ENCODE data around the gene NOTCH2.
A peak's percentile ranks its signal among the peaks of the same experiment; 100 is the strongest.

NOTCH2 gene

GRCh38 chr1:119914071-119914470, 155.4 kb downstream of the NOTCH2 start:
- DNase-seq (ENCODE audit: insufficient read length, low spot score), result no peak
- FAIRE-seq, result no peak

GRCh38 chr1:119912963-119913362, 156.5 kb downstream of the NOTCH2 start:
- no peak for FAIRE-seq
- DNase-seq (ENCODE audit: insufficient read length, low spot score), result no peak

DNA sequence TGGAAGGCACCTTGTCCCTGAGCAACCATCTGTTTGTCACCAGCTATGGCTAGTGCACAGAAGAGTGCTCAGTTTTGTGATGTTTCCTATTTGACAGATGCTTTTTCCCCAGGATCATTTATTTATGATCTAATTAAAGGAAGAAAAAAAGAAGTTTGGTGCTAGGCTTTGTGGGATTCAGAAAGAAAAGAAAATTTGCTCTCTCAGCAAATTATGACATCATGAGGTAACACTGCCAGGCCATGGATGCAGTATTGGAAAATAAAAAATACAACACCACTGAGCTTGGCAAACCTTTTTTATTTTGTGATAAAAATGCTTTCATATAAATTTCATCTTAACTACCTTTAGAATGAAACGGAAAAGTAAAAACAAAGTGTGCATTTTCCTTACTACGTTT, 157.7 kb downstream of the NOTCH2 start:
- no peak for DNase-seq (ENCODE audit: insufficient read length, low spot score)
- FAIRE-seq, result no peak

- FAIRE-seq, result no peak
- no peak for DNase-seq (ENCODE audit: insufficient read length, low spot score)
These were observed 158.8 kb downstream of the NOTCH2 start for GRCh38 chr1:119910618-119911017.

- FAIRE-seq (no peak), DNase-seq (ENCODE audit: insufficient read length, low spot score) (no peak)
These were observed 159.4 kb downstream of the NOTCH2 start for GRCh38 chr1:119909890-119910596.

GRCh38 chr1:119908661-119909060, 160.8 kb downstream of the NOTCH2 start:
- no peak for FAIRE-seq
- no peak for DNase-seq (ENCODE audit: insufficient read length, low spot score)

DNA sequence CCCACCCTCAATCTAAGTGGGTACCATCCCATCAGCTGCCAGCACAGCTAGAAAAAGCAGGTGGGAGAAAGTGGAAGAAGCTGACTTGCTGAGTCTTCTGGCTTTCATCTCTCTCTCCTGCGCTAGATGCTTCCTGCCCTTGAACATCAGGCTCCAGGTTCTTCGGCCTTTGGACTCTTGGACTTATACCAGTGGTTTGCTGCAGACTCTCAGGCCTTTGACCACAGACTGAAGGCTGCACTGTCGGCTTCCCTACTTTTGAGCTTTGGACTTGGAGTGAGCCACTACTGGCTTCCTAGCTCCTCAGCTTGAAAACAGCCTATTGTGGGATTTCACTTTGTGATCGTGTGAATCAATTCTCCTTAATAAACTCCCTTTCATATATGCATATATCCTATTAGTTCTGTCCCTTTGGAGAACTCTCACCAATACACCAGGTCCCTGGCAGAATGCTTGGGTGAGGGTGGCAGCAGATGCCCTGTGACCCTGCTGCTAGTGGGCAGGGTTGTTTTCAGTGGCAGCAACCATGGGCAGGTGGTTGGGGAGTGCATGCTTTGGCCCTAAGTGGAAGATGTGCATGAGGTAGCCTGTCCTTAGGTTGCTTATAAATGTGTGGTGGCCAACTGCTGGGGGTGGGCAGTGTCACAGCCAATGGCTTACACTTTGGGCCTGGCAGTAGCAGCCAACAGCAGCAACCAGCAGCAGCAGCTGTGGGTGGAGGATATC, 162.4 kb downstream of the NOTCH2 start:
- FAIRE-seq (no peak), DNase-seq (ENCODE audit: insufficient read length, low spot score) (no peak)

GRCh38 chr1:119903443-119903835, 166.0 kb downstream of the NOTCH2 start:
- DNase-seq (ENCODE audit: insufficient read length, low spot score) (no peak), FAIRE-seq (no peak)

DNA sequence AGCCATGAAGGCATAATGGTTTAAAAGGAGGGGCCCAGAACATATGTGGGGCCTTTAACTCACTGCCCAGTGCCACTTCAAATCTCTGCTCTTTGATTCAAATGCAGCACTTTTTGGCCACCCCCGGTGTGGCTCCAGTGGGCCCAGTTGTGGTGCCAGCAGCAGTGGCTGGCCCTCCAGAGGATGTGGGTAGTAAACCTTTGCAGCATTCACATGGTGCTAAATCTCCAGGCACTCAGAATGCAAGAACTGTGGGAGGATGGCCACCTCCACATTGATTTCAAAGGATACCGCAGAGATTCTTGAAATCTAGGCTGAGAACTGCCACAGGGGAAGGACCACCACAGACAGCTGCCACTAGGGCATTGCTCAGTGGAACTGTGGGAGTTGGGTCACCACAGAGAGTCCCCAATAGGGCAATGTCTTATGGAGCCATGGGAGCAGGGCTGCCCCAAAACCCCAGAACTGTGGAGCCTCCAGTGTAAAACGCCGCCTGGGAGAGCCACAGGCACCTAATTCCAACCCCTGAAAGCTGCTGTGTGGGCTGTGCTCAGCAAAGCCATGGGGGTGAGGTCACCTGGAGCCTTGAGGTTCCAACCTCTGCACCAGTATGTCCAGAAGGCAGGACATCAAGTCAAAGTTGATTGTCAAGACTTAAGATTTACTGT, 166.6 kb downstream of the NOTCH2 start:
- DNase-seq (ENCODE audit: insufficient read length, low spot score) (no peak), FAIRE-seq (no peak)

GRCh38 chr1:119898981-119899720, 170.3 kb downstream of the NOTCH2 start:
- DNase-seq (ENCODE audit: insufficient read length, low spot score), result no peak
- FAIRE-seq, result no peak

DNA sequence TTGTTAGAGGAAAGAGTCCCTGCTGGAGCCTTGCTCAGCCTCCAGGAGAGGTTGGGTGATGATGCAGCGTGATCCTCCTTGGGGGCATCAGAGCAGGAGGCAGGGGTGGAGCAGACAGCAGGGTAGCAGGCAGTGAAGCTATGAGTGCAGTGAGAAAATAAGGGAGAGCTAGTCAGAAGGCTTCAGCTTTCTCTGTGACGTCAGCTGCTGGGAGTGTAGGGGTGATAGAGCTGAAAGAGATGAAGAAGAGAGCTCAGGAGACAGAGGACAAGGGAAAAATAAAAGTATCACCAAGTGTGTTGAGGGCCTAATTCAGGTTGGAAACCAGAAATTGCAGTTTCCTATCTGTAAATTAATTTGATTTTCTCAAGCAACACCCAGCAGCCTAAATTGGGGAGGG, 170.9 kb downstream of the NOTCH2 start:
- DNase-seq (ENCODE audit: insufficient read length, low spot score), result no peak
- no peak for FAIRE-seq

DNA sequence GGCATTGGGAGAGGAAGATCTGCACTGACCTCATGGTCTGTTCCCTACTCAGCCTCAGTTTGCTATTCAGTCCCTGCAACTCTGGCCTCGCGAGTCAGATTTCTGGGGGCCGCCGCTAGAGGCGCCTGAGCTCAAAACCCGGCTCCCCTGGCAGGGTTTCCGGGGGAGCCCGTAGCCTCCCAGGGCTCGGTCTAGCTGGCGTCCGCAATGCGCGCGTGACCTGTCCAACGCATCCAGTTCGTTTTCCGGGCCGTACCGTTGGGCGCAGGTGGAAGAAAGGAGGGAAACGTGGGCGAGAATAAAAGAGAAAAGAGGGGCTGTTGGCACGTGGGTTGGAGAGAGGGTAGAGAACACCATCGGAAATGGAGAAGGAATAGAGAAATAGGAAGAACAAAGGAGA, 173.2 kb downstream of the NOTCH2 start, which contains the start of gene ADAM30:
ADAM30 (minus strand) TSS at position 213 of the 400 bp plus-strand sequence; CDS start at position 34, 179 bp downstream.
- FAIRE-seq (no peak), DNase-seq (ENCODE audit: insufficient read length, low spot score) (no peak)

DNA sequence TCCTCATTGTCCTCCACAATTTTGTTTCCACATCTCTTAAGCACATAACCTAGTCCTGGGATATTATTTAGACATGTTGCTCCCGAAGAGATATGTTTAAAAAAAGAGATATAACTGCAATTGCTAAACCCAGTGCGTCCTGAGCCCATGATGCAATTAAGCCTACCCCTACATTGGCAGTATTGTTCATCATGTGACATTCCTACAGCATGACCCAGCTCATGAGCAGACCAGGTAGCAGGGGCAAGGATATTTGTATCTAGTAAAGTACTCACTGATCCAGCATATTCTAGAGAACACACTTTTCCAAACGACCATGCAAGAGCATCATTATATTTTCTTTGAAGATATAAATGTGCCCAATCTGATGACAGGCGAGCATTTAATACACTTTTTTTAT, 174.4 kb downstream of the NOTCH2 start:
- FAIRE-seq (no peak), DNase-seq (ENCODE audit: insufficient read length, low spot score) (no peak)

DNA sequence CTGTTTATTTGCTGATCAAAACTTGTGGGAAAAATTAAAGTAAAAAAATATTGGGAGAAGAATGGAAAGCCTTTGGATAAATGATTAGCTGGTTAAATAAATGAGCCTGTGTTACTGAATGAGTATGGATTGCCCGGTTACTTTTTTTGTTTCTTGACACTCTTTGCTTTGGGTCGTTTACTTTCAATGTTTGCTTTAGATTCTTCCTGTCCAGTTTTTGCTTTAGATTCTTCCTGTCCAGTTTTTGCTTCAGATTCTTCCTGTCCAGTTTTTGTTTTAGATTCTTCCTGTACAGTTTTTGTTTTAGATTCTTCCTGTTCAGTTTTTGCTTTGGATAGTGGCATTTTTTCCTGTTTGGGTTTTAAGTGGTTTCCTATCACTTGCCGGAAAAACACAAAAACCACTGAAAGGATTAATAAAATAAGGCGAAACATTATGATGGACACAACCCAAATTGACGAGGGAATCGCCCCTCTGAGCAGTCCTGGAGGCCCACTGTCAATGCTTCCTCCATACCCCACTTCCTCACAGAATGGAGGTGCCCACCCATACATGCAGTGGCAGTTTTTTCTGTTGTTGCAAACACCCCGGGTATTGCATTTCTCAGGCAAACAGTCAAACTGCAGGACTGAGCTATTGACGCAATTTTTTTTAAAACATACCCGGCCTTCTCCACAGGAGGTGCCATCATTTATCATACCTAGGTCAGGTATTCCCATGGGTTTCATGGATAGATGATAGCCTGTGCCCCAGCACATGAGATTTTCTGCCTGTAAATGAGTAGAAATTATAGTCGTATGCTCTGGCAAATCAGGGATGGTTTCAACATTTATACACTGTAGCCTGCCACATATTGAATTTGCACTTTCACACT, 175.4 kb downstream of the NOTCH2 start:
- FAIRE-seq (no peak), DNase-seq (ENCODE audit: insufficient read length, low spot score) (no peak)

GRCh38 chr1:119893238-119893791, 176.1 kb downstream of the NOTCH2 start:
- DNase-seq (ENCODE audit: insufficient read length, low spot score) (no peak), FAIRE-seq (no peak)

DNA sequence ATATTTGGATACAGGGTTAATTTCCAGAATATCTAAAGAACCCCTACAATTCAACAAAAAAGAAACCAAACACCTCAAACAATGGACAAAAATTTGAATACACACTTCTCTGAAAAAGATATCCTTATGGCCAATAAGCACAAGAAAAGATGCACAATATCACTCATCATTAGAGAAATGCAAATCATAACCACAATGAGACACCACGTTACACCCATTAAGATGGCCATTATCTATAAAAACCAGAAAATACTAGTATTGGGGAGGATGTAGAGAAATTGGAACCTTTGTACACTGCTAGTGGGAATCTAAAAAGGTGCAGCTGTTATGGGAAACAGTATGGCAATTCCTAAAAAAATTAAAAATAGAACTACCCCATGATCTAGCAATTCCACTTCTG, 178.1 kb downstream of the NOTCH2 start:
- no peak for FAIRE-seq

GRCh38 chr1:119888476-119888875, 181.0 kb downstream of the NOTCH2 start:
- FAIRE-seq, result no peak
- no peak for DNase-seq (ENCODE audit: insufficient read length, low spot score)

More for the DNA sequence above, 178.1 kb downstream of the NOTCH2 start:
- no peak for DNase-seq (ENCODE audit: insufficient read length, low spot score)

DNA sequence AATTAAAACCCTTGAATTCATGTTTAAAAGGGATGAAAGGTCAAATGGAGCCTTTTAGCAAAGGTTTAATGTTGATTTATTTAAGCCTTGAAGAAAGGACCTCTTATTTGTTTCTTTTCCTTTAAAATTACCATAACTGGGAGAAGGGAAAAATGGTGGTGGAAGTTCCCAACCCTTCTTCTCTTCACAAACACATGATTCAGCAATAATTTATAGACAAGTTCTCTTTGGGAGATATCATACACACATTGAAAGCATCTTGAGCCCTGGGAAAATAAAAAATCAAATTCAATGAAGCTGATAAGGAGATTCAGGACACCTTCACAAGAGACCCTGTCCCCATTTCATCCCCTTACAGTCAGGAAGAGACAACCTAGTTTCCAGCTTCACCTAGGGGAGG, 182.0 kb downstream of the NOTCH2 start:
- no peak for FAIRE-seq
- DNase-seq (ENCODE audit: insufficient read length, low spot score), result no peak

DNA sequence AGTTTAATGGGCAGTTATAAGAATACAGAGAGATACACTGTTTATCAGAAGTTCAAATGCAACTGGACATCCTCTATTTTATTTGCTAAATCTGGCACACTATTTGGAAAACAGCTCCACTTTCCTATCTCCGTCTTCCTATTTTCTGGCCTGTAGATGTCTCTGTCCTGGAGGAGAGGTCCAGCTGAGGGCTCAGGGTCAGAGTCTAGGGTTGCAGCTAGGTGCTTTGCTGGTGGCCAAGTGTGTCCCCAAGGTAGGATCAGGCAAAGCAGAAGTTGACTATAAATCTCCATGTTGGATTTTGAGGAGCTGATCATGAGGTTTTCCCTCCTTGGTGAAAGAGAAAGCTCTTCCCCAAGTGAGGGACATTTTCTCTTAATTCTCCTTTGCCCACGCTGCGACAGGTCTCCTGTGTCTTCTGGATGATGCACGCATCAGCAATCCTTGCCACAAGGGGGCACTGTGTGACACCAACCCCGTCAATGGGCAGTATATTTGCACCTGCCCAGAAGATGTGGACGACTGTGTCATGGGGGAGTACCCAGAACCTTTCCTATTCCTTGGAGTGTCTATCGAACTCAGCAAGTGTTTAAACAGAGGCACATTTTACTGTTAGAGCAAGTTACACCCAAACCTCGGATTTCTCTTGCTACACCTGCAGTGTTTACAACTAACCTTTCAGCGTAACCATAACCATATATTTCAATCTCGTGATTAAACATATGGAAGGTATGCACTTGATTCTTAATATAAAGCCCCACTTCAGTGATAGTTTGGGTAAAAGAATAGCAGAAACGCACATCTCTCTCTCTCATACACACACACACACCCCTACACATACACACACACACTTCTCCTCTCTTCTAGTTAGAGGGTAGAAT, 183.3 kb downstream of the NOTCH2 start:
- DNase-seq (ENCODE audit: insufficient read length, low spot score) (peak; percentile 26), FAIRE-seq (peak; percentile 56)

Measured in GM19239 (cell line).